Cardiac fibroblast (primary cell): ENCODE results near the gene HSPA1L.
"Not testable (repeated sequence)": the region's sequence is repeated elsewhere in the genome, so short reads cannot be mapped to it uniquely, and the experiment has no call there.

Experiments
- DNase-seq, 2 donors: peaks; one replicate each; pipeline versions ENCODE4 v3.0.0 to v3.0.0-alpha.2; 2010; ENCODE audit warnings: low read depth in 2 of 2
- H3K4me3 ChIP-seq, 2 donors: replicated peaks in 1 of 2; 1 replicate in 1 of 2; 2 replicates in 1 of 2; pipeline ENCODE4 v1.5.1; 2011; ENCODE audit warnings: low read depth in 2 of 2, low read length in 2 of 2, mild to moderate bottlenecking in 2 of 2, moderate library complexity in 1 of 2
- CTCF ChIP-seq: IDR thresholded peaks from one replicate; pipeline ENCODE4 v1.5.1; 2011; ENCODE audit warnings: low read depth, mild to moderate bottlenecking, low read length, inconsistent platforms

Gene HSPA1L

GRCh38 chr6:31860349-31860748 is 45.3 kb upstream of the HSPA1L start:
- TF ChIP-seq CTCF: no peak
- H3K4me3 ChIP-seq: no peak overlapping the region
- no peak for DNase-seq

- DNase-seq: no peak
- no peak for TF ChIP-seq CTCF
- H3K4me3 ChIP-seq: no peak overlapping the region
These were observed 44.8 kb upstream of the HSPA1L start for GRCh38 chr6:31859923-31860322.

- DNase-seq: no peak
- TF ChIP-seq CTCF: no peak
- H3K4me3 ChIP-seq: no peak overlapping the region
These were observed 43.6 kb upstream of the HSPA1L start for GRCh38 chr6:31858707-31859106.

GRCh38 chr6:31857774-31858173 is 42.7 kb upstream of the HSPA1L start:
- not testable (repeated sequence) for DNase-seq, H3K4me3 ChIP-seq

GRCh38 chr6:31851980-31852718 is 37.1 kb upstream of the HSPA1L start:
- H3K4me3 ChIP-seq, DNase-seq: not testable (repeated sequence)

GRCh38 chr6:31851485-31851832 is 36.4 kb upstream of the HSPA1L start:
- no peak overlapping the region for H3K4me3 ChIP-seq
- no peak for TF ChIP-seq CTCF
- DNase-seq: peak in 1 of 2 donors; percentile 58

- no peak for DNase-seq
- no peak overlapping the region for H3K4me3 ChIP-seq
These were observed 35.8 kb upstream of the HSPA1L start for GRCh38 chr6:31850765-31851484.

More at GRCh38 chr6:31850765-31851484, 35.8 kb upstream of the HSPA1L start:
- TF ChIP-seq CTCF: no peak
